ENCODE results near the gene EPHA7.

The EPHA7 gene

GRCh38 chr6:93393554-93394074 lies 25.7 kb downstream of the EPHA7 start:
- Histone ChIP-seq H3K27ac (ENCODE audit: low read depth, low read length) (no peak overlapping the region), H3K27me3 (ENCODE audit: control insufficient read depth in 1 of 2, insufficient read depth in 2 of 2, low read length in 2 of 2) (no peaks in the 10 kb centered on the region), H3K9me3 (ENCODE audit: control insufficient read depth in 1 of 2, low read length in 2 of 2) (no peaks in the 10 kb centered on the region), H3K9ac (ENCODE audit: low read depth in 1 of 2, low read length in 2 of 2) (no peak overlapping the region), H3K4me3 (ENCODE audit: low read depth in 1 of 2, low read length in 2 of 2) (no peak overlapping the region), H3K4me1 (ENCODE audit: control insufficient read depth in 1 of 2, insufficient read depth in 2 of 2, low read length in 2 of 2) (no peaks in the 10 kb centered on the region), H3K36me3 (ENCODE audit: control insufficient read depth in 1 of 2, insufficient read depth in 2 of 2, low read length in 2 of 2) (no peaks in the 10 kb centered on the region)

DNA sequence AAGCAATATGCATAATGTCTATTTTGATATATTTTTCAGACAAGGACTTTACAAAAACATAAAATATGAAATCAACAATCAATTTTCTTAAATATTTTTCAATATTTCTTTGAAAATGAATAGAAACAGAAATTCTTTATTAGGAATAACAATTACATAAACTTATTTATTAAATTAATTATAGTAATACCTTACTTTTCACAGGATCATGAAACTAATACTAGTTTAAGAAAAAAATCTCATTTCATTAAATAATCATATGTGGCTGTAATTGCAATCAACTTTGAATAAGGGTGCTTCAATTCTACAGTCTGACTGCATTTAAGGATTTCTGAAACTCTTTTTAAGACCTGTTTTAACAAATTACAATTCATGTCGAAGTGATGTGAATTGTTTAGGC lies 26.6 kb downstream of the EPHA7 start:
- Histone ChIP-seq H3K4me3 (ENCODE audit: low read depth in 1 of 2, low read length in 2 of 2) (no peak overlapping the region), H3K9ac (ENCODE audit: low read depth in 1 of 2, low read length in 2 of 2) (no peak overlapping the region), H3K27ac (ENCODE audit: low read depth, low read length) (no peak overlapping the region), H3K27me3 (ENCODE audit: control insufficient read depth in 1 of 2, insufficient read depth in 2 of 2, low read length in 2 of 2) (no peaks in the 10 kb centered on the region), H3K9me3 (ENCODE audit: control insufficient read depth in 1 of 2, low read length in 2 of 2) (no peaks in the 10 kb centered on the region), H3K4me1 (ENCODE audit: control insufficient read depth in 1 of 2, insufficient read depth in 2 of 2, low read length in 2 of 2) (no peaks in the 10 kb centered on the region), H3K36me3 (ENCODE audit: control insufficient read depth in 1 of 2, insufficient read depth in 2 of 2, low read length in 2 of 2) (no peaks in the 10 kb centered on the region)

DNA sequence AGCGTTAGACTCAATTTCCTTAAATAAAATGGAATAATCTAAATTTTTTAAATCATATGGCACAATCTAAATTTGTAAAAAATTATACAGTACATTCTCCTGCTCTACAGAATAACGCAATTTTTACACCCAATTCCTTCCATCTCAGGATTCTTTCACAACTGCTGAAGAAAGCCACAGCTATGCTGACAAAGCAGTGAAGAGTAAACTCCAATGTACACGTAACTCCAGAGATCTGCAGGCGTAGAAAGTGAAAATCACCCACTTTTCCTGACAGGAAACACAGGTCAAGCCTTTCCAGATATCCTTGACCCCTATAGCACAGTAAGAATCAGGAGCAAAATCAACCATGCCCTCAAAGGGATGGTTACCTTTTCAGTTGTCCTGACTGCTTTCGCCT lies 27.4 kb downstream of the EPHA7 start:
- no peaks in the 10 kb centered on the region for H3K36me3 ChIP-seq (ENCODE audit: control insufficient read depth in 1 of 2, insufficient read depth in 2 of 2, low read length in 2 of 2)
- no peaks in the 10 kb centered on the region for H3K4me1 ChIP-seq (ENCODE audit: control insufficient read depth in 1 of 2, insufficient read depth in 2 of 2, low read length in 2 of 2)
- H3K4me3 ChIP-seq (ENCODE audit: low read depth in 1 of 2, low read length in 2 of 2) = no peak overlapping the region
- H3K27me3 ChIP-seq (ENCODE audit: control insufficient read depth in 1 of 2, insufficient read depth in 2 of 2, low read length in 2 of 2) = no peaks in the 10 kb centered on the region
- H3K9me3 ChIP-seq (ENCODE audit: control insufficient read depth in 1 of 2, low read length in 2 of 2) = no peaks in the 10 kb centered on the region
- H3K9ac ChIP-seq (ENCODE audit: low read depth in 1 of 2, low read length in 2 of 2) = no peak overlapping the region
- no peak overlapping the region for H3K27ac ChIP-seq (ENCODE audit: low read depth, low read length)

DNA sequence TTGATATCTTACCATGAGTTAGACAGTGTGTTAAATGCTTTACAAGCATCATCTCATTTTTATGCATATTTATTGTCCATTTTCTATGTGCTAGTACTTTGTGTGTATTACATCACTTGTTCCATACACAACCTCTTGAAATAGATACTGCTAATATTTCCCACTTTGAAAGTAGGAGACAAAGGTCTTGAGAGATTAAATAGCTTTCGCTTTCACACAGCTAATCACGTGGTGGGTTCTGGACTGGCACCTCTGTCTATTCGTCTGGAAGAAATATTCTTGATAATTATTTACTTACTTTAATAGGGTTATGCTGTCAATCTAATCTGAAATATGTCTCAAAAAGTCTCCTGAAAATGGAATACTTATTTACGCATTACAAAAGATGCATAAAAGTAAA lies 30.2 kb downstream of the EPHA7 start:
- H3K27ac ChIP-seq (ENCODE audit: low read depth, low read length) = no peak overlapping the region
- H3K36me3 ChIP-seq (ENCODE audit: control insufficient read depth in 1 of 2, insufficient read depth in 2 of 2, low read length in 2 of 2) = no peaks in the 10 kb centered on the region
- H3K27me3 ChIP-seq (ENCODE audit: control insufficient read depth in 1 of 2, insufficient read depth in 2 of 2, low read length in 2 of 2) = no peaks in the 10 kb centered on the region
- no peak overlapping the region for H3K4me3 ChIP-seq (ENCODE audit: low read depth in 1 of 2, low read length in 2 of 2)
- H3K9ac ChIP-seq (ENCODE audit: low read depth in 1 of 2, low read length in 2 of 2) = no peak overlapping the region
- H3K4me1 ChIP-seq (ENCODE audit: control insufficient read depth in 1 of 2, insufficient read depth in 2 of 2, low read length in 2 of 2) = no peaks in the 10 kb centered on the region
- no peaks in the 10 kb centered on the region for H3K9me3 ChIP-seq (ENCODE audit: control insufficient read depth in 1 of 2, low read length in 2 of 2)

- no peaks in the 10 kb centered on the region for H3K9me3 ChIP-seq (ENCODE audit: control insufficient read depth in 1 of 2, low read length in 2 of 2)
- no peak overlapping the region for H3K9ac ChIP-seq (ENCODE audit: low read depth in 1 of 2, low read length in 2 of 2)
- H3K27ac ChIP-seq (ENCODE audit: low read depth, low read length) = no peak overlapping the region
- no peaks in the 10 kb centered on the region for H3K36me3 ChIP-seq (ENCODE audit: control insufficient read depth in 1 of 2, insufficient read depth in 2 of 2, low read length in 2 of 2)
- H3K4me3 ChIP-seq (ENCODE audit: low read depth in 1 of 2, low read length in 2 of 2) = no peak overlapping the region
- no peaks in the 10 kb centered on the region for H3K4me1 ChIP-seq (ENCODE audit: control insufficient read depth in 1 of 2, insufficient read depth in 2 of 2, low read length in 2 of 2)
- H3K27me3 ChIP-seq (ENCODE audit: control insufficient read depth in 1 of 2, insufficient read depth in 2 of 2, low read length in 2 of 2) = no peaks in the 10 kb centered on the region
Measured at GRCh38 chr6:93388070-93388469, 31.3 kb downstream of the EPHA7 start.

- Histone ChIP-seq H3K9me3 (ENCODE audit: control insufficient read depth in 1 of 2, low read length in 2 of 2) (no peaks in the 10 kb centered on the region), H3K9ac (ENCODE audit: low read depth in 1 of 2, low read length in 2 of 2) (no peak overlapping the region), H3K4me1 (ENCODE audit: control insufficient read depth in 1 of 2, insufficient read depth in 2 of 2, low read length in 2 of 2) (no peaks in the 10 kb centered on the region), H3K27ac (ENCODE audit: low read depth, low read length) (no peak overlapping the region), H3K4me3 (ENCODE audit: low read depth in 1 of 2, low read length in 2 of 2) (no peak overlapping the region), H3K27me3 (ENCODE audit: control insufficient read depth in 1 of 2, insufficient read depth in 2 of 2, low read length in 2 of 2) (no peaks in the 10 kb centered on the region), H3K36me3 (ENCODE audit: control insufficient read depth in 1 of 2, insufficient read depth in 2 of 2, low read length in 2 of 2) (no peaks in the 10 kb centered on the region)
Measured at GRCh38 chr6:93376026-93376540, 43.3 kb downstream of the EPHA7 start.

DNA sequence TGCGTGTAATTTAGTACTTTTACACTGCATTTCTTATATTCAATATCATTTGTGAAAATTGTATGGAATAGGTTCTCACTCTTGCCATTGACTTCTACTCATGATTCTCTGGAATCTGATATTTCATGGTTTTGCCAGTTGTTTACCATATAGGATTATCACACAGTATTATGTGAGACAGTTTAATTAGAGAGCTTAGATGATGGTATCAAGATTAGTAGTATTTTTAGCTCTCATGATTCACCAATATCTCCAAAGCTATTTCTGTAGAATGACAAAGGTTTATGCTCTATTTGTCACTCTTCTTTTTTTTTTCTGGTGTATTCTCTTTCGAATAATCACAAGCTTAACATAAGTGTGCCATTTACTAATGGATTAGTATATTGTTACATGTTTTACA lies 45.9 kb downstream of the EPHA7 start:
- no peaks in the 10 kb centered on the region for H3K9me3 ChIP-seq (ENCODE audit: control insufficient read depth in 1 of 2, low read length in 2 of 2)
- no peaks in the 10 kb centered on the region for H3K4me1 ChIP-seq (ENCODE audit: control insufficient read depth in 1 of 2, insufficient read depth in 2 of 2, low read length in 2 of 2)
- H3K4me3 ChIP-seq (ENCODE audit: low read depth in 1 of 2, low read length in 2 of 2) = no peak overlapping the region
- H3K27ac ChIP-seq (ENCODE audit: low read depth, low read length) = no peak overlapping the region
- no peaks in the 10 kb centered on the region for H3K36me3 ChIP-seq (ENCODE audit: control insufficient read depth in 1 of 2, insufficient read depth in 2 of 2, low read length in 2 of 2)
- no peak overlapping the region for H3K9ac ChIP-seq (ENCODE audit: low read depth in 1 of 2, low read length in 2 of 2)
- no peaks in the 10 kb centered on the region for H3K27me3 ChIP-seq (ENCODE audit: control insufficient read depth in 1 of 2, insufficient read depth in 2 of 2, low read length in 2 of 2)

GRCh38 chr6:93371756-93372155 lies 47.6 kb downstream of the EPHA7 start:
- Histone ChIP-seq H3K4me1 (ENCODE audit: control insufficient read depth in 1 of 2, insufficient read depth in 2 of 2, low read length in 2 of 2) (no peaks in the 10 kb centered on the region), H3K36me3 (ENCODE audit: control insufficient read depth in 1 of 2, insufficient read depth in 2 of 2, low read length in 2 of 2) (no peaks in the 10 kb centered on the region), H3K27me3 (ENCODE audit: control insufficient read depth in 1 of 2, insufficient read depth in 2 of 2, low read length in 2 of 2) (no peaks in the 10 kb centered on the region), H3K4me3 (ENCODE audit: low read depth in 1 of 2, low read length in 2 of 2) (no peak overlapping the region), H3K9ac (ENCODE audit: low read depth in 1 of 2, low read length in 2 of 2) (no peak overlapping the region), H3K9me3 (ENCODE audit: control insufficient read depth in 1 of 2, low read length in 2 of 2) (no peaks in the 10 kb centered on the region), H3K27ac (ENCODE audit: low read depth, low read length) (no peak overlapping the region)

GRCh38 chr6:93369586-93370134 lies 49.7 kb downstream of the EPHA7 start:
- H3K9me3 ChIP-seq (ENCODE audit: control insufficient read depth in 1 of 2, low read length in 2 of 2) = no peaks in the 10 kb centered on the region

GRCh38 chr6:93366506-93366905 lies 52.9 kb downstream of the EPHA7 start:
- H3K36me3 ChIP-seq (ENCODE audit: control insufficient read depth in 1 of 2, insufficient read depth in 2 of 2, low read length in 2 of 2) = no peaks in the 10 kb centered on the region
- H3K9ac ChIP-seq (ENCODE audit: low read depth in 1 of 2, low read length in 2 of 2) = no peak overlapping the region
- no peaks in the 10 kb centered on the region for H3K27me3 ChIP-seq (ENCODE audit: control insufficient read depth in 1 of 2, insufficient read depth in 2 of 2, low read length in 2 of 2)
- H3K4me3 ChIP-seq (ENCODE audit: low read depth in 1 of 2, low read length in 2 of 2) = no peak overlapping the region
- no peaks in the 10 kb centered on the region for H3K9me3 ChIP-seq (ENCODE audit: control insufficient read depth in 1 of 2, low read length in 2 of 2)
- H3K4me1 ChIP-seq (ENCODE audit: control insufficient read depth in 1 of 2, insufficient read depth in 2 of 2, low read length in 2 of 2) = no peaks in the 10 kb centered on the region
- no peak overlapping the region for H3K27ac ChIP-seq (ENCODE audit: low read depth, low read length)

More at GRCh38 chr6:93369586-93370134, 49.7 kb downstream of the EPHA7 start:
- no peak overlapping the region for H3K27ac ChIP-seq (ENCODE audit: low read depth, low read length)
- no peaks in the 10 kb centered on the region for H3K27me3 ChIP-seq (ENCODE audit: control insufficient read depth in 1 of 2, insufficient read depth in 2 of 2, low read length in 2 of 2)
- H3K9ac ChIP-seq (ENCODE audit: low read depth in 1 of 2, low read length in 2 of 2) = no peak overlapping the region
- no peaks in the 10 kb centered on the region for H3K36me3 ChIP-seq (ENCODE audit: control insufficient read depth in 1 of 2, insufficient read depth in 2 of 2, low read length in 2 of 2)
- H3K4me1 ChIP-seq (ENCODE audit: control insufficient read depth in 1 of 2, insufficient read depth in 2 of 2, low read length in 2 of 2) = no peaks in the 10 kb centered on the region
- no peak overlapping the region for H3K4me3 ChIP-seq (ENCODE audit: low read depth in 1 of 2, low read length in 2 of 2)
